ENCODE measurements around the gene KCP.

DNA sequence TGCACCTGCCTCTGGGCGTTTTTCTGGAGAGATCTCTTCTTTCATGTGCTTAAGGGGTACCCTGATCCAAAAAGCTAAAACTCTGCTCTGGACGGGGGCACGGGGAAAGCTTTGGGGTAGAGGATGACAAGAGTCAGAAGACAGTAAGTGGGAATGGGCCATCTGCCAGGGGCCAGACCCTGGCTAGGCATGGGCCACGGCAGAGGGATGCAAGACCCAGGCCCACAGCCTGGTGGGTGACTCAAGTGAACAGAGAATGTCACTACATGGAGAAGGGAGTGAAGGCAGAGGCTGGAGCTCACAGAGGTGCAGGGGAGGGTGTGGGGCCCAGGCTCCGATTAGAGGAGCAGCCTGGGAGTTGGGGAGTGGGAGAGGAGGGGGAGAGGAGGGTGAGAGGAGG, 65.0 kb downstream of the KCP start:
- TF ChIP-seq, protein P1, sequence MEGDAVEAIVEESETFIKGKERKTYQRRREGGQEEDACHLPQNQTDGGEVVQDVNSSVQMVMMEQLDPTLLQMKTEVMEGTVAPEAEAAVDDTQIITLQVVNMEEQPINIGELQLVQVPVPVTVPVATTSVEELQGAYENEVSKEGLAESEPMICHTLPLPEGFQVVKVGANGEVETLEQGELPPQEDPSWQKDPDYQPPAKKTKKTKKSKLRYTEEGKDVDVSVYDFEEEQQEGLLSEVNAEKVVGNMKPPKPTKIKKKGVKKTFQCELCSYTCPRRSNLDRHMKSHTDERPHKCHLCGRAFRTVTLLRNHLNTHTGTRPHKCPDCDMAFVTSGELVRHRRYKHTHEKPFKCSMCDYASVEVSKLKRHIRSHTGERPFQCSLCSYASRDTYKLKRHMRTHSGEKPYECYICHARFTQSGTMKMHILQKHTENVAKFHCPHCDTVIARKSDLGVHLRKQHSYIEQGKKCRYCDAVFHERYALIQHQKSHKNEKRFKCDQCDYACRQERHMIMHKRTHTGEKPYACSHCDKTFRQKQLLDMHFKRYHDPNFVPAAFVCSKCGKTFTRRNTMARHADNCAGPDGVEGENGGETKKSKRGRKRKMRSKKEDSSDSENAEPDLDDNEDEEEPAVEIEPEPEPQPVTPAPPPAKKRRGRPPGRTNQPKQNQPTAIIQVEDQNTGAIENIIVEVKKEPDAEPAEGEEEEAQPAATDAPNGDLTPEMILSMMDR (conservative IDR thresholded peaks at IDR 0.05; ENCODE audit: low read length): no peak
- no peak for TF ChIP-seq EZH2phosphoT487 (IDR thresholded peaks at IDR 0.05; ENCODE audit: borderline replicate concordance, low read depth, low read length)
